ENCODE results near the gene BMX. TPM values are rescaled to one million over a fixed set of nuclear protein-coding genes. Genes with fewer than 3 reads are reported as not detected.

Gene BMX
- not detected in 2 replicates for polyA plus RNA-seq
- polyA minus RNA-seq, result not detected in 2 replicates

DNA sequence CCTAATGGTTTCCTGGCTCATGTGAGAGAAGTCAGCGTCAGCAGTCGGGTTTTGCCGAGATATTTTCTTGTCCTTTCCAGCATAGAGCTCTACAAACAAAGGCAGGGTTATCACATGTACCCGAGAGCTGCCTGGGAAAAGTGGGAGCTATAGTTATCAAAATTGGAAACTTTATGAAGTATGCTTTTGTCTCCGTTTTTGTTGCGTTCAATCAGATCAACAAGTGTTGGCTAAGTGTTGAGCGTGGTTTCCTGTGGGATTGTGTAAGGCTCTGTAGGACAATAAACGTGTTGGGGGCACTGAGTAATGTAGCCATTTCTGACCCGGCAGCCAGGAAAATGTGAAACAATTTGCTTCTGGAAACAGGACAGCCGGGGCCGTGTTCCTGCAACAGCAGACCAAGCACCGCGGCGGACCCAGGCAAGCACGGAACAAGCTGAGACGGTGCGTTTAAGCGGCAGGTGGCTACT, at the start of gene BMX:
Gene BMX, plus strand, starts transcription at position 311 of the 470 bp plus-strand sequence. CDS start 7,547 bp downstream, outside the sequence.
- no peaks in the 10 kb centered on the region for H3K27me3 ChIP-seq (ENCODE audit: insufficient read depth, low read depth, low read length)
- no peak within 1 kb of the TSS for H3K9ac ChIP-seq (ENCODE audit: low read length)
- H3K79me2 ChIP-seq (replicated peaks; ENCODE audit: insufficient read depth, low read length), result no peaks in the 10 kb centered on the region
- no peaks in the 10 kb centered on the region for H3F3A ChIP-seq (ENCODE audit: insufficient read depth, low read length, poor library complexity, severe bottlenecking)
- H3K9me3 ChIP-seq (ENCODE audit: low read length), result no peaks in the 10 kb centered on the region
- H3K4me2 ChIP-seq (ENCODE audit: low read length), result no peak within 1 kb of the TSS
- H3K27ac ChIP-seq (ENCODE audit: low read length), result no peak within 1 kb of the TSS
- no peak within 1 kb of the TSS for H3K4me3 ChIP-seq (ENCODE audit: low read length)
- TF ChIP-seq MXI1 (conservative IDR thresholded peaks at IDR 0.05; ENCODE audit: poor library complexity, severe bottlenecking), result no peak
- TF ChIP-seq, protein P1, sequence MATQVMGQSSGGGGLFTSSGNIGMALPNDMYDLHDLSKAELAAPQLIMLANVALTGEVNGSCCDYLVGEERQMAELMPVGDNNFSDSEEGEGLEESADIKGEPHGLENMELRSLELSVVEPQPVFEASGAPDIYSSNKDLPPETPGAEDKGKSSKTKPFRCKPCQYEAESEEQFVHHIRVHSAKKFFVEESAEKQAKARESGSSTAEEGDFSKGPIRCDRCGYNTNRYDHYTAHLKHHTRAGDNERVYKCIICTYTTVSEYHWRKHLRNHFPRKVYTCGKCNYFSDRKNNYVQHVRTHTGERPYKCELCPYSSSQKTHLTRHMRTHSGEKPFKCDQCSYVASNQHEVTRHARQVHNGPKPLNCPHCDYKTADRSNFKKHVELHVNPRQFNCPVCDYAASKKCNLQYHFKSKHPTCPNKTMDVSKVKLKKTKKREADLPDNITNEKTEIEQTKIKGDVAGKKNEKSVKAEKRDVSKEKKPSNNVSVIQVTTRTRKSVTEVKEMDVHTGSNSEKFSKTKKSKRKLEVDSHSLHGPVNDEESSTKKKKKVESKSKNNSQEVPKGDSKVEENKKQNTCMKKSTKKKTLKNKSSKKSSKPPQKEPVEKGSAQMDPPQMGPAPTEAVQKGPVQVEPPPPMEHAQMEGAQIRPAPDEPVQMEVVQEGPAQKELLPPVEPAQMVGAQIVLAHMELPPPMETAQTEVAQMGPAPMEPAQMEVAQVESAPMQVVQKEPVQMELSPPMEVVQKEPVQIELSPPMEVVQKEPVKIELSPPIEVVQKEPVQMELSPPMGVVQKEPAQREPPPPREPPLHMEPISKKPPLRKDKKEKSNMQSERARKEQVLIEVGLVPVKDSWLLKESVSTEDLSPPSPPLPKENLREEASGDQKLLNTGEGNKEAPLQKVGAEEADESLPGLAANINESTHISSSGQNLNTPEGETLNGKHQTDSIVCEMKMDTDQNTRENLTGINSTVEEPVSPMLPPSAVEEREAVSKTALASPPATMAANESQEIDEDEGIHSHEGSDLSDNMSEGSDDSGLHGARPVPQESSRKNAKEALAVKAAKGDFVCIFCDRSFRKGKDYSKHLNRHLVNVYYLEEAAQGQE (IDR thresholded peaks at IDR 0.05; ENCODE audit: borderline replicate concordance), result no peak
- TF ChIP-seq EP300 (conservative IDR thresholded peaks at IDR 0.05; ENCODE audit: poor library complexity, severe bottlenecking), result no peak
- TF ChIP-seq EZH2 (IDR thresholded peaks at IDR 0.05; ENCODE audit: borderline replicate concordance, insufficient read depth, low read length, poor library complexity, severe bottlenecking), result no peak
- TF ChIP-seq SMC3 (conservative IDR thresholded peaks at IDR 0.05; ENCODE audit: poor library complexity), result no peak
- TF ChIP-seq POLR2AphosphoS5 (IDR thresholded peaks at IDR 0.05), result no peak
- no peak for TF ChIP-seq RAD21 (conservative IDR thresholded peaks at IDR 0.05)
- TF ChIP-seq TAF1 (IDR thresholded peaks at IDR 0.05; ENCODE audit: low read depth), result no peak
- TF ChIP-seq, protein P2, sequence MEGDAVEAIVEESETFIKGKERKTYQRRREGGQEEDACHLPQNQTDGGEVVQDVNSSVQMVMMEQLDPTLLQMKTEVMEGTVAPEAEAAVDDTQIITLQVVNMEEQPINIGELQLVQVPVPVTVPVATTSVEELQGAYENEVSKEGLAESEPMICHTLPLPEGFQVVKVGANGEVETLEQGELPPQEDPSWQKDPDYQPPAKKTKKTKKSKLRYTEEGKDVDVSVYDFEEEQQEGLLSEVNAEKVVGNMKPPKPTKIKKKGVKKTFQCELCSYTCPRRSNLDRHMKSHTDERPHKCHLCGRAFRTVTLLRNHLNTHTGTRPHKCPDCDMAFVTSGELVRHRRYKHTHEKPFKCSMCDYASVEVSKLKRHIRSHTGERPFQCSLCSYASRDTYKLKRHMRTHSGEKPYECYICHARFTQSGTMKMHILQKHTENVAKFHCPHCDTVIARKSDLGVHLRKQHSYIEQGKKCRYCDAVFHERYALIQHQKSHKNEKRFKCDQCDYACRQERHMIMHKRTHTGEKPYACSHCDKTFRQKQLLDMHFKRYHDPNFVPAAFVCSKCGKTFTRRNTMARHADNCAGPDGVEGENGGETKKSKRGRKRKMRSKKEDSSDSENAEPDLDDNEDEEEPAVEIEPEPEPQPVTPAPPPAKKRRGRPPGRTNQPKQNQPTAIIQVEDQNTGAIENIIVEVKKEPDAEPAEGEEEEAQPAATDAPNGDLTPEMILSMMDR (IDR thresholded peaks at IDR 0.05; ENCODE audit: poor library complexity, severe bottlenecking), result no peak
- no peaks in the 10 kb centered on the region for H3K36me3 ChIP-seq (ENCODE audit: insufficient read depth, low read length)
- H3K9me2 ChIP-seq (ENCODE audit: insufficient read depth, low read length), result no peaks in the 10 kb centered on the region
- no peaks in the 10 kb centered on the region for H4K20me1 ChIP-seq (ENCODE audit: insufficient read depth)
- H2AFZ ChIP-seq (ENCODE audit: low read depth, low read length), result no peak within 1 kb of the TSS

DNA sequence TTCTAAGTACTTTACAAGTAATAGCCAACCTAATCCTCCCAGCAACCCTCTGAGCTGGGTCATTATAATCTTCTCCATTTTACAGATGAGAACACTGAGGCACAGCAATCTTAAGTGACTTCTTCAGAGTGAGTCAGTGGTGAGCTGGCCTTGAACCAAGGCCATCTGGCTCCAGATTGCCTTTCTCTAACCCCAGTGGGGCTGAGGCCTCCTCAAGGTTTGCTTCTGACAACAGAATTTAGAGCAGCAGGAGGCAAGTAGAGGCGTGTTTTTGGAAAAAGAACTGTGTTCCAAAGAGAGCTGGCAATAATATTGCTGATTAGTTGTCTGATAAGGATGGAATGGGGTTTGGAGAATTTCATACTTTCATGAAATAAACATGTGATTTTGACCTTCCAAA, 48.7 kb upstream of the BMX start:
- Histone ChIP-seq H3F3A (ENCODE audit: insufficient read depth, low read length, poor library complexity, severe bottlenecking) (no peaks in the 10 kb centered on the region), H3K27me3 (ENCODE audit: insufficient read depth, low read depth, low read length) (no peaks in the 10 kb centered on the region), H4K20me1 (ENCODE audit: insufficient read depth) (no peaks in the 10 kb centered on the region), H2AFZ (ENCODE audit: low read depth, low read length) (no peak overlapping the region), H3K9ac (ENCODE audit: low read length) (no peak overlapping the region), H3K9me2 (ENCODE audit: insufficient read depth, low read length) (no peaks in the 10 kb centered on the region), H3K27ac (ENCODE audit: low read length) (no peak overlapping the region), H3K36me3 (ENCODE audit: insufficient read depth, low read length) (no peaks in the 10 kb centered on the region), H3K79me2 (replicated peaks; ENCODE audit: insufficient read depth, low read length) (no peaks in the 10 kb centered on the region), H3K9me3 (ENCODE audit: low read length) (no peaks in the 10 kb centered on the region), H3K4me2 (ENCODE audit: low read length) (no peak overlapping the region), H3K4me3 (ENCODE audit: low read length) (no peak overlapping the region)
- no peak for TF ChIP-seq EZH2 (IDR thresholded peaks at IDR 0.05; ENCODE audit: borderline replicate concordance, insufficient read depth, low read length, poor library complexity, severe bottlenecking)
- TF ChIP-seq MXI1 (conservative IDR thresholded peaks at IDR 0.05; ENCODE audit: poor library complexity, severe bottlenecking), result no peak
- no peak for TF ChIP-seq SMC3 (conservative IDR thresholded peaks at IDR 0.05; ENCODE audit: poor library complexity)
- TF ChIP-seq, protein P2 (IDR thresholded peaks at IDR 0.05; ENCODE audit: poor library complexity, severe bottlenecking), result no peak
- no peak for TF ChIP-seq TAF1 (IDR thresholded peaks at IDR 0.05; ENCODE audit: low read depth)
- TF ChIP-seq, protein P1 (IDR thresholded peaks at IDR 0.05; ENCODE audit: borderline replicate concordance), result no peak
- TF ChIP-seq EP300 (conservative IDR thresholded peaks at IDR 0.05; ENCODE audit: poor library complexity, severe bottlenecking), result no peak
- TF ChIP-seq RAD21 (conservative IDR thresholded peaks at IDR 0.05), result no peak
- TF ChIP-seq POLR2AphosphoS5 (IDR thresholded peaks at IDR 0.05), result no peak

Measured in neural cell (in vitro differentiated cells).